Osteoblast (primary cell): ENCODE data around the gene FASTKD3. TPM values are rescaled to one million over a fixed set of nuclear protein-coding genes. Genes with fewer than 3 reads are reported as not detected.

ENCODE experiments used
- DNase-seq: peaks from one replicate; pipeline ENCODE4 v3.0.0; 2011; ENCODE audit warnings: low spot score, mixed read lengths; ENCODE audit not compliant: insufficient read length; ENCODE audit errors: missing footprints
- H2AFZ ChIP-seq: 2 replicates; pipeline ENCODE4 v1.6.0; 2011; ENCODE audit warnings: mild to moderate bottlenecking, low read length
- H3K27ac ChIP-seq: 2 replicates; pipeline ENCODE4 v1.5.1; 2011; ENCODE audit warnings: mild to moderate bottlenecking, low read depth, low read length, moderate library complexity
- H3K27me3 ChIP-seq: 2 replicates; pipeline ENCODE4 v1.6.0; 2012; ENCODE audit warnings: mild to moderate bottlenecking, control low read depth, inconsistent platforms, low read length, moderate library complexity; ENCODE audit not compliant: insufficient read depth
- H3K36me3 ChIP-seq: 2 replicates; pipeline ENCODE4 v1.5.1; 2011; ENCODE audit warnings: mild to moderate bottlenecking, low read length, control low read depth, moderate library complexity; ENCODE audit not compliant: insufficient read depth
- H3K4me1 ChIP-seq: 2 replicates; pipeline ENCODE4 v1.5.1; 2011; ENCODE audit warnings: mild to moderate bottlenecking, low read length, control low read depth, moderate library complexity; ENCODE audit not compliant: insufficient read depth
- H3K4me2 ChIP-seq: 2 replicates; pipeline ENCODE4 v1.6.0; 2011; ENCODE audit warnings: mild to moderate bottlenecking, low read length; ENCODE audit not compliant: insufficient read depth
- H3K4me3 ChIP-seq: fragments of 200-600 bp; sonication (generic); 3 replicates; pipeline ENCODE4 v1.5.1; 2012; ENCODE audit warnings: mild to moderate bottlenecking, low read length, inconsistent platforms; ENCODE audit not compliant: insufficient read depth
- H3K79me2 ChIP-seq: 2 replicates; pipeline ENCODE4 v1.6.0; 2012; ENCODE audit warnings: mild to moderate bottlenecking, low read length, control low read depth, inconsistent platforms; ENCODE audit not compliant: insufficient read depth
- H3K9me3 ChIP-seq: 2 replicates; pipeline ENCODE4 v1.5.1; 2011; ENCODE audit warnings: low read depth, low read length, control low read depth
- H4K20me1 ChIP-seq: 2 replicates; pipeline ENCODE4 v1.6.0; 2012; ENCODE audit warnings: mild to moderate bottlenecking, low read length, control low read depth; ENCODE audit not compliant: insufficient read depth
- CTCF ChIP-seq: IDR thresholded peaks from 2 replicates; pipeline ENCODE4 v1.5.1; 2011; ENCODE audit warnings: mild to moderate bottlenecking, low read depth, low read length, moderate library complexity; ENCODE audit errors: extremely low read depth
- total RNA-seq: library from RNA; depleted of rRNA; stranded (reverse); fragments of >200 nt; gene quantifications from 2 replicates; pipeline ENCODE4 v1.2.3, GENCODE V29; 2012

FASTKD3 gene
- total RNA-seq, 1 donor = 10.9 TPM

- H3K4me2 ChIP-seq = no peak overlapping the region
- H3K4me1 ChIP-seq = peaks cover 24% of the 10 kb centered on the region
- no peak overlapping the region for H3K4me3 ChIP-seq
- no peak for TF ChIP-seq CTCF
- peak overlapping the region; percentile 52 for H3K27ac ChIP-seq
- no peaks in the 10 kb centered on the region for H3K9me3 ChIP-seq
- H3K27me3 ChIP-seq = no peaks in the 10 kb centered on the region
- no peak for DNase-seq
- H4K20me1 ChIP-seq = no peaks in the 10 kb centered on the region
- peaks cover 36% of the 10 kb centered on the region for H3K36me3 ChIP-seq
- no peaks in the 10 kb centered on the region for H3K79me2 ChIP-seq
- H2AFZ ChIP-seq = no peak overlapping the region
Measured at GRCh38 chr5:7902666-7903625, 34.1 kb upstream of the FASTKD3 start.

- no peak overlapping the region for H3K4me2 ChIP-seq
- TF ChIP-seq CTCF = no peak
- peak overlapping the region; percentile 52 for H3K27ac ChIP-seq
- no peak overlapping the region for H3K4me3 ChIP-seq
- no peaks in the 10 kb centered on the region for H3K27me3 ChIP-seq
- H3K9me3 ChIP-seq = no peaks in the 10 kb centered on the region
- no peak for DNase-seq
- no peaks in the 10 kb centered on the region for H3K79me2 ChIP-seq
- no peaks in the 10 kb centered on the region for H4K20me1 ChIP-seq
- H3K36me3 ChIP-seq = peaks cover 43% of the 10 kb centered on the region
- peaks cover 24% of the 10 kb centered on the region for H3K4me1 ChIP-seq
- no peak overlapping the region for H2AFZ ChIP-seq
Measured at GRCh38 chr5:7902201-7902600, 33.4 kb upstream of the FASTKD3 start.

GRCh38 chr5:7897014-7897600 lies 28.3 kb upstream of the FASTKD3 start:
- peaks cover 79% of the 10 kb centered on the region for H3K36me3 ChIP-seq

More at GRCh38 chr5:7897014-7897600, 28.3 kb upstream of the FASTKD3 start:
- TF ChIP-seq CTCF = peak; percentile 79
- Histone ChIP-seq H3K79me2 (no peaks in the 10 kb centered on the region), H3K27ac (no peak overlapping the region), H3K4me2 (no peak overlapping the region), H3K27me3 (no peaks in the 10 kb centered on the region), H2AFZ (no peak overlapping the region), H3K4me3 (no peak overlapping the region), H3K4me1 (peaks cover 6% of the 10 kb centered on the region), H3K9me3 (no peaks in the 10 kb centered on the region), H4K20me1 (no peaks in the 10 kb centered on the region)
- peak; percentile 53 for DNase-seq
